Measurements from ENCODE around the gene MAP2K2. TPM values are rescaled to one million over a fixed set of nuclear protein-coding genes. Genes with fewer than 3 reads are reported as not detected.

MAP2K2 gene
- total RNA-seq, 2 donors from 2014 or later: 211 to 260 TPM

- DNase-seq: no peak
- Histone ChIP-seq H3K4me3 (no peak overlapping the region), H3K4me1 (no peaks in the 10 kb centered on the region), H3K36me3 (no peaks in the 10 kb centered on the region), H3K27ac (no peak overlapping the region), H3K9ac (ENCODE audit: low read depth in 2 of 2, low read length in 2 of 2) (peak overlapping the region in 1 of 2 donors; percentile 61), H3K9me3 (no peaks in the 10 kb centered on the region), H3K27me3 (no peaks in the 10 kb centered on the region)
- intact Hi-C loops (cut with DNase I): no loop called here
- TF ChIP-seq, protein P1, sequence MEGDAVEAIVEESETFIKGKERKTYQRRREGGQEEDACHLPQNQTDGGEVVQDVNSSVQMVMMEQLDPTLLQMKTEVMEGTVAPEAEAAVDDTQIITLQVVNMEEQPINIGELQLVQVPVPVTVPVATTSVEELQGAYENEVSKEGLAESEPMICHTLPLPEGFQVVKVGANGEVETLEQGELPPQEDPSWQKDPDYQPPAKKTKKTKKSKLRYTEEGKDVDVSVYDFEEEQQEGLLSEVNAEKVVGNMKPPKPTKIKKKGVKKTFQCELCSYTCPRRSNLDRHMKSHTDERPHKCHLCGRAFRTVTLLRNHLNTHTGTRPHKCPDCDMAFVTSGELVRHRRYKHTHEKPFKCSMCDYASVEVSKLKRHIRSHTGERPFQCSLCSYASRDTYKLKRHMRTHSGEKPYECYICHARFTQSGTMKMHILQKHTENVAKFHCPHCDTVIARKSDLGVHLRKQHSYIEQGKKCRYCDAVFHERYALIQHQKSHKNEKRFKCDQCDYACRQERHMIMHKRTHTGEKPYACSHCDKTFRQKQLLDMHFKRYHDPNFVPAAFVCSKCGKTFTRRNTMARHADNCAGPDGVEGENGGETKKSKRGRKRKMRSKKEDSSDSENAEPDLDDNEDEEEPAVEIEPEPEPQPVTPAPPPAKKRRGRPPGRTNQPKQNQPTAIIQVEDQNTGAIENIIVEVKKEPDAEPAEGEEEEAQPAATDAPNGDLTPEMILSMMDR (IDR thresholded peaks at IDR 0.05): no peak
These were observed 8.7 kb downstream of the MAP2K2 start for GRCh38 chr19:4115050-4115817.

- H3K27me3 ChIP-seq: no peaks in the 10 kb centered on the region
- H3K4me3 ChIP-seq: no peak overlapping the region
- TF ChIP-seq, protein P1 (IDR thresholded peaks at IDR 0.05): no peak
- H3K9ac ChIP-seq (ENCODE audit: low read depth in 2 of 2, low read length in 2 of 2): no peak overlapping the region
- intact Hi-C loops (cut with DNase I): no loop called here
- H3K36me3 ChIP-seq: no peaks in the 10 kb centered on the region
- H3K9me3 ChIP-seq: no peaks in the 10 kb centered on the region
- no peak overlapping the region for H3K27ac ChIP-seq
- no peaks in the 10 kb centered on the region for H3K4me1 ChIP-seq
- DNase-seq: no peak
These were observed 9.7 kb downstream of the MAP2K2 start for GRCh38 chr19:4114181-4114580.

GRCh38 chr19:4113398-4114088 lies 10.4 kb downstream of the MAP2K2 start:
- Histone ChIP-seq H3K27ac (no peak overlapping the region), H3K4me1 (no peaks in the 10 kb centered on the region), H3K4me3 (no peak overlapping the region), H3K9me3 (no peaks in the 10 kb centered on the region), H3K9ac (ENCODE audit: low read depth in 2 of 2, low read length in 2 of 2) (no peak overlapping the region), H3K27me3 (no peaks in the 10 kb centered on the region), H3K36me3 (no peaks in the 10 kb centered on the region)
- DNase-seq: no peak
- intact Hi-C loops (cut with DNase I): no loop called here
- TF ChIP-seq, protein P1 (IDR thresholded peaks at IDR 0.05): no peak

DNA sequence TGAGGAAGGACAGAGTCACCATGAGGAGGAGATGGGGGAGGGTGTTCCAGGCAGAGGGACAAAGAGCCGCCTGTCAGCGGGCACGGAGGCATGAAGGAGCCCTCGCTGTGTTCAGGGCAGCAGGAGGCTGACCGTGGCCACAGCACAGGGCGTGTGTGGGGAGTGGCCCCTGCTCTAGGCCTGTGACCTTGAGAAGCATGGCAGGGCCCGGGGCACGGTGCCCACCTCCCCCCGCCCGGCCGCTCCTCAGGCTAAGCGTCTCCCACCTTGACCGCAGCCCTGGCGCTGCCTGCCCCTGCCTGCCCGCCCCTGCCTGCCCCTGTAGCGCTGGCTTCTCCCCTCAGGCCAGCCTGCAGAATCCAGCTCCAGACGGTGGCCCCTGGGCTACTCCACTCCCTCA lies 11.6 kb downstream of the MAP2K2 start:
- H3K36me3 ChIP-seq: no peaks in the 10 kb centered on the region
- H3K9ac ChIP-seq (ENCODE audit: low read depth in 2 of 2, low read length in 2 of 2): no peak overlapping the region
- intact Hi-C loops (cut with DNase I): no loop called here
- H3K4me3 ChIP-seq: no peak overlapping the region
- TF ChIP-seq, protein P1 (IDR thresholded peaks at IDR 0.05): no peak
- H3K27me3 ChIP-seq: no peaks in the 10 kb centered on the region
- H3K4me1 ChIP-seq: no peaks in the 10 kb centered on the region
- no peaks in the 10 kb centered on the region for H3K9me3 ChIP-seq
- no peak overlapping the region for H3K27ac ChIP-seq
- DNase-seq: no peak

DNA sequence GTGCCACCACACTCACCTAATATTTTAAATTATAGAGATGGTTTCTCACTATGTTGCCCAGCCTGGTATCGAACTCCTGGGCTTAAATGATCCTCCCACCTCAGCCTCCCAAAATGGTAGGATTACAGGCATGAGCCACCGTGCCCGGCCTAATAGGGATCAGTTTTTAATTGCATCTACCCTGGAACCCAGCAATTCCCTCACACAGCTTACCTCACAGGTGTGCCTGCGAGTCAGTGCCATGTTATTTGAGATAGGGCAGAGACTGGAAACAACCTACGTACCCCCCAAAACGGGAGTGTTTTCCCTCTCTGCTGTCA lies 14.3 kb downstream of the MAP2K2 start:
- DNase-seq: no peak
- Histone ChIP-seq H3K9me3 (no peaks in the 10 kb centered on the region), H3K9ac (ENCODE audit: low read depth in 2 of 2, low read length in 2 of 2) (no peak overlapping the region), H3K27me3 (no peaks in the 10 kb centered on the region), H3K4me3 (no peak overlapping the region), H3K4me1 (no peaks in the 10 kb centered on the region), H3K36me3 (no peaks in the 10 kb centered on the region), H3K27ac (no peak overlapping the region)
- TF ChIP-seq, protein P1 (IDR thresholded peaks at IDR 0.05): no peak
- intact Hi-C loops (cut with DNase I): no loop called here
